Astrocyte (in vitro differentiated cells and primary cell): ENCODE measurements around the gene KIF21A. TPM values are rescaled to one million over a fixed set of nuclear protein-coding genes. Genes with fewer than 3 reads are reported as not detected.
A peak's percentile ranks its signal among the peaks of the same experiment; 100 is the strongest.

Experiments
- DNase-seq: peaks from one replicate; pipeline ENCODE4 v3.0.0-alpha.2; 2010; ENCODE audit warnings: low read depth
- FAIRE-seq: peaks from 2 replicates; lab custom pipeline; 2011; peaks lifted over from hg19 to GRCh38; lab: Jason Lieb, UNC
- H2AFZ ChIP-seq: 2 replicates; pipeline ENCODE4 v1.6.0; 2012; ENCODE audit warnings: low read depth, low read length, inconsistent platforms
- H3K27ac ChIP-seq: 2 replicates; pipeline ENCODE4 v1.5.1; 2011; ENCODE audit warnings: low read depth, low read length, inconsistent platforms
- H3K27me3 ChIP-seq: 2 replicates; pipeline ENCODE4 v1.6.0; 2011; ENCODE audit warnings: low read length, inconsistent platforms; ENCODE audit not compliant: insufficient read depth
- H3K36me3 ChIP-seq: 2 replicates; pipeline ENCODE4 v1.5.1; 2011; ENCODE audit warnings: low read length, inconsistent platforms; ENCODE audit not compliant: insufficient read depth
- H3K4me1 ChIP-seq: 2 replicates; pipeline ENCODE4 v1.5.1; 2011; ENCODE audit warnings: low read length, inconsistent platforms; ENCODE audit not compliant: insufficient read depth
- H3K4me2 ChIP-seq: 2 replicates; pipeline ENCODE4 v1.6.0; 2012; ENCODE audit warnings: low read length, inconsistent platforms
- H3K4me3 ChIP-seq: 2 replicates; pipeline ENCODE4 v1.5.1; 2011; ENCODE audit warnings: low read depth, mild to moderate bottlenecking, low read length, inconsistent platforms; ENCODE audit not compliant: insufficient read depth
- H3K79me2 ChIP-seq: 2 replicates; pipeline ENCODE4 v1.6.0; 2012; ENCODE audit warnings: mild to moderate bottlenecking, low read length, inconsistent platforms; ENCODE audit not compliant: insufficient read depth
- H3K9ac ChIP-seq: 2 replicates; pipeline ENCODE4 v1.6.0; 2012; ENCODE audit warnings: mild to moderate bottlenecking, low read length, inconsistent platforms
- H3K9me3 ChIP-seq: 2 replicates; pipeline ENCODE4 v1.5.1; 2012; ENCODE audit warnings: low read depth, mild to moderate bottlenecking, low read length, inconsistent platforms; ENCODE audit not compliant: insufficient read depth
- H4K20me1 ChIP-seq: 2 replicates; pipeline ENCODE4 v1.6.0; 2012; ENCODE audit warnings: low read length, inconsistent platforms; ENCODE audit not compliant: insufficient read depth
- H3K27ac Mint-ChIP-seq: one replicate; pipeline ENCODE4 v1.8.0; 2021; ENCODE audit warnings: mild to moderate bottlenecking, mixed read lengths; ENCODE audit not compliant: unreplicated experiment
- H3K27me3 Mint-ChIP-seq: one replicate; pipeline ENCODE4 v1.8.0; 2021; ENCODE audit warnings: low read depth, mixed read lengths; ENCODE audit not compliant: unreplicated experiment
- H3K36me3 Mint-ChIP-seq: one replicate; pipeline ENCODE4 v1.8.0; 2021; ENCODE audit warnings: low read depth, mixed read lengths; ENCODE audit not compliant: unreplicated experiment
- H3K4me1 Mint-ChIP-seq: one replicate; pipeline ENCODE4 v1.8.0; 2021; ENCODE audit warnings: low read depth, mixed read lengths; ENCODE audit not compliant: unreplicated experiment
- H3K4me3 Mint-ChIP-seq: one replicate; pipeline ENCODE4 v1.8.0; 2021; ENCODE audit warnings: mild to moderate bottlenecking, moderate library complexity, mixed read lengths; ENCODE audit not compliant: unreplicated experiment
- H3K9me3 Mint-ChIP-seq: one replicate; pipeline ENCODE4 v1.8.0; 2021; ENCODE audit warnings: mild to moderate bottlenecking, mixed read lengths; ENCODE audit not compliant: unreplicated experiment
- CTCF ChIP-seq: IDR thresholded peaks from 2 replicates; pipeline ENCODE4 v1.5.1; 2011; ENCODE audit warnings: low read depth, mild to moderate bottlenecking, inconsistent platforms, low read length, moderate library complexity; ENCODE audit not compliant: insufficient read depth
- EZH2 ChIP-seq: IDR thresholded peaks from 2 replicates; pipeline ENCODE4 v1.6.1; 2012; ENCODE audit warnings: mild to moderate bottlenecking, low read length, inconsistent platforms; ENCODE audit not compliant: insufficient read depth
- total RNA-seq: library from RNA; stranded (reverse); gene quantifications from 2 replicates; pipeline ENCODE4 v1.2.1, GENCODE V29; 2021

Gene KIF21A
- total RNA-seq, 1 donor from 2014 or later = 26.3 TPM

GRCh38 chr12:39272871-39273655 lies 169.9 kb downstream of the KIF21A start:
- no peaks in the 10 kb centered on the region for H3K36me3 ChIP-seq
- no peak overlapping the region for H3K9ac ChIP-seq
- Mint-ChIP-seq H3K4me1 (no peaks in the 10 kb centered on the region), H3K27me3 (no peaks in the 10 kb centered on the region), H3K27ac (no peak overlapping the region), H3K36me3 (no peaks in the 10 kb centered on the region), H3K4me3 (no peak overlapping the region), H3K9me3 (no peaks in the 10 kb centered on the region)
- H4K20me1 ChIP-seq = no peaks in the 10 kb centered on the region
- no peak overlapping the region for H2AFZ ChIP-seq
- peaks cover 3% of the 10 kb centered on the region for H3K27me3 ChIP-seq
- H3K4me2 ChIP-seq = no peak overlapping the region
- no peaks in the 10 kb centered on the region for H3K4me1 ChIP-seq
- DNase-seq (peak; percentile 27), FAIRE-seq (peak; percentile 32)
- no peak overlapping the region for H3K4me3 ChIP-seq
- H3K79me2 ChIP-seq = no peaks in the 10 kb centered on the region
- H3K27ac ChIP-seq = no peak overlapping the region
- no peaks in the 10 kb centered on the region for H3K9me3 ChIP-seq
- TF ChIP-seq CTCF = peak; percentile 74
- no peak for TF ChIP-seq EZH2

GRCh38 chr12:39269492-39269891 lies 173.4 kb downstream of the KIF21A start:
- FAIRE-seq (no peak), DNase-seq (no peak)
- H3K4me1 Mint-ChIP-seq = no peaks in the 10 kb centered on the region
- TF ChIP-seq CTCF (no peak), EZH2 (no peak)
- H3K9me3 Mint-ChIP-seq = peaks cover 3% of the 10 kb centered on the region
- Histone ChIP-seq H3K4me3 (no peak overlapping the region), H2AFZ (no peak overlapping the region), H3K79me2 (no peaks in the 10 kb centered on the region), H4K20me1 (no peaks in the 10 kb centered on the region), H3K4me2 (no peak overlapping the region), H3K36me3 (no peaks in the 10 kb centered on the region), H3K9ac (no peak overlapping the region), H3K27ac (no peak overlapping the region), H3K4me1 (no peaks in the 10 kb centered on the region), H3K27me3 (peaks cover 3% of the 10 kb centered on the region), H3K9me3 (no peaks in the 10 kb centered on the region)
- no peaks in the 10 kb centered on the region for H3K36me3 Mint-ChIP-seq
- H3K27ac Mint-ChIP-seq = no peak overlapping the region
- H3K27me3 Mint-ChIP-seq = no peaks in the 10 kb centered on the region
- H3K4me3 Mint-ChIP-seq = no peak overlapping the region

GRCh38 chr12:39267886-39268285 lies 175.0 kb downstream of the KIF21A start:
- no peaks in the 10 kb centered on the region for H3K4me1 ChIP-seq
- no peak overlapping the region for H3K9ac ChIP-seq
- no peaks in the 10 kb centered on the region for H3K9me3 ChIP-seq
- no peak for TF ChIP-seq CTCF
- no peak for TF ChIP-seq EZH2
- no peaks in the 10 kb centered on the region for H3K36me3 ChIP-seq
- no peak for DNase-seq
- H3K79me2 ChIP-seq = no peaks in the 10 kb centered on the region
- Mint-ChIP-seq H3K27me3 (no peaks in the 10 kb centered on the region), H3K27ac (no peak overlapping the region), H3K36me3 (no peaks in the 10 kb centered on the region), H3K4me3 (no peak overlapping the region), H3K9me3 (peaks cover 5% of the 10 kb centered on the region), H3K4me1 (no peaks in the 10 kb centered on the region)
- H2AFZ ChIP-seq = no peak overlapping the region
- no peak for FAIRE-seq
- H3K27me3 ChIP-seq = peaks cover 3% of the 10 kb centered on the region
- no peak overlapping the region for H3K4me2 ChIP-seq
- no peak overlapping the region for H3K4me3 ChIP-seq
- H3K27ac ChIP-seq = no peak overlapping the region
- no peaks in the 10 kb centered on the region for H4K20me1 ChIP-seq
